Ascending aorta (tissue), 2 donors: ENCODE measurements around the gene TGFBR1. TPM values are rescaled to one million over a fixed set of nuclear protein-coding genes. Genes with fewer than 3 reads are reported as not detected.

ENCODE experiments used
- DNase-seq, 2 donors: peaks; one replicate each; pipeline ENCODE4 v3.0.0-alpha.2; 2019; ENCODE audit warnings: low spot score in 2 of 2
- H3K27ac ChIP-seq, 2 donors: fragments of 200-600 bp; sonication (generic); one replicate each; pipeline ENCODE4 v1.5.1; 2016 to 2017; ENCODE audit warnings: mild to moderate bottlenecking in 1 of 2
- H3K27me3 ChIP-seq: fragments of 200-600 bp; sonication (generic); one replicate; pipeline ENCODE4 v1.5.1; 2017
- H3K36me3 ChIP-seq, 2 donors: fragments of 200-600 bp; sonication (generic); one replicate each; pipeline ENCODE4 v1.5.1; 2016
- H3K4me1 ChIP-seq, 2 donors: fragments of 200-600 bp; sonication (generic); one replicate each; pipeline ENCODE4 v1.5.1; 2016 to 2017; ENCODE audit warnings: mild to moderate bottlenecking in 1 of 2
- H3K4me3 ChIP-seq, 2 donors: fragments of 200-600 bp; sonication (generic); one replicate each; pipeline ENCODE4 v1.5.1; 2016 to 2017; ENCODE audit warnings: mild to moderate bottlenecking in 1 of 2
- H3K9me3 ChIP-seq, 2 donors: fragments of 200-600 bp; sonication (generic); one replicate each; pipeline ENCODE4 v1.5.1; 2016
- intact Hi-C: fragments of 100-400 bp; cut with DNase I; formaldehyde crosslinking; loops from one replicate; pipeline ENCODE4 v1.15.1; 2023
- total RNA-seq: library from RNA; depleted of rRNA; stranded (reverse); fragments of >200 nt; gene quantifications from one replicate; pipeline ENCODE4 v1.1.0, GENCODE V29; 2016
- TF ChIP-seq, protein P1 (sequence below), 3 experiments: fragments of 200-600 bp in 2 of 3; fragments of 450-650 bp in 1 of 3; sonication (generic) in 2 of 3; IDR thresholded peaks; one replicate each; pipeline ENCODE4 v1.5.1; 2016 to 2019; ENCODE audit warnings: antibody characterized with exemption in 3 of 3, mild to moderate bottlenecking in 1 of 3, moderate library complexity in 1 of 3

The TGFBR1 gene
- total RNA-seq, 1 donor from 2014 or later, result 13.9 TPM

GRCh38 chr9:99201603-99202002 lies 96.7 kb downstream of the TGFBR1 start:
- Histone ChIP-seq H3K9me3 (peaks cover 0 to 6% of the 10 kb centered on the region in 2 donors), H3K36me3 (no peaks in the 10 kb centered on the region), H3K27me3 (no peaks in the 10 kb centered on the region), H3K4me1 (no peaks in the 10 kb centered on the region), H3K4me3 (no peak overlapping the region), H3K27ac (no peak overlapping the region)
- intact Hi-C loops, result no loop called here
- TF ChIP-seq, protein P1, sequence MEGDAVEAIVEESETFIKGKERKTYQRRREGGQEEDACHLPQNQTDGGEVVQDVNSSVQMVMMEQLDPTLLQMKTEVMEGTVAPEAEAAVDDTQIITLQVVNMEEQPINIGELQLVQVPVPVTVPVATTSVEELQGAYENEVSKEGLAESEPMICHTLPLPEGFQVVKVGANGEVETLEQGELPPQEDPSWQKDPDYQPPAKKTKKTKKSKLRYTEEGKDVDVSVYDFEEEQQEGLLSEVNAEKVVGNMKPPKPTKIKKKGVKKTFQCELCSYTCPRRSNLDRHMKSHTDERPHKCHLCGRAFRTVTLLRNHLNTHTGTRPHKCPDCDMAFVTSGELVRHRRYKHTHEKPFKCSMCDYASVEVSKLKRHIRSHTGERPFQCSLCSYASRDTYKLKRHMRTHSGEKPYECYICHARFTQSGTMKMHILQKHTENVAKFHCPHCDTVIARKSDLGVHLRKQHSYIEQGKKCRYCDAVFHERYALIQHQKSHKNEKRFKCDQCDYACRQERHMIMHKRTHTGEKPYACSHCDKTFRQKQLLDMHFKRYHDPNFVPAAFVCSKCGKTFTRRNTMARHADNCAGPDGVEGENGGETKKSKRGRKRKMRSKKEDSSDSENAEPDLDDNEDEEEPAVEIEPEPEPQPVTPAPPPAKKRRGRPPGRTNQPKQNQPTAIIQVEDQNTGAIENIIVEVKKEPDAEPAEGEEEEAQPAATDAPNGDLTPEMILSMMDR (IDR thresholded peaks at IDR 0.05), result no peak
- DNase-seq, result no peak

Other genes starting within 250 kb of the TGFBR1 start
- 58.6 TPM for gene COL15A1, start 161.2 kb upstream of the TGFBR1 start, total RNA-seq
- 17.1 TPM for gene ALG2, start 116.8 kb downstream of the TGFBR1 start, total RNA-seq
- gene SEC61B, start 117.2 kb downstream of the TGFBR1 start, total RNA-seq, result 88.7 TPM